GM21737 (cell line): ENCODE data around the gene ARHGAP30.
A peak's percentile ranks its signal among the peaks of the same experiment; 100 is the strongest.
"Not testable (repeated sequence)": the region's sequence is repeated elsewhere in the genome, so short reads cannot be mapped to it uniquely, and the experiment has no call there.

Source experiments
- ATAC-seq: cut with Tn5 transposase; IDR thresholded peaks from one replicate; pipeline ENCODE4 v1.9.1; 2021; ENCODE audit warnings: mild to moderate bottlenecking, moderate library complexity; ENCODE audit not compliant: unreplicated experiment

The ARHGAP30 gene

DNA sequence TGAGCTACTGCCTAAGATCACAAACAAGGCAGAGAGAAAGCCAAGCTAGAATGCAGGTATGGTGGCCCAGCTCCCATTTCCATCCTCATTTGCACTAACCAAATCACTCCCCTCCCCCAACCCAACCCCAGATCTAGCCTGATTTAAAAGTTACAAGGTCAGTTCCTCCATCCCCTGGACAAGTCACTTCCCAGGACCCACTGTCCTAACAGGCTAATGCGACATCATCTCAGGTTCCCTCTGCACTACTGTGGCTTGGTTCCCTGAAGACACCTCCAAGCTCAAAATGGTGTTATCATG is 51.1 kb downstream of the ARHGAP30 start:
- no peak for ATAC-seq

DNA sequence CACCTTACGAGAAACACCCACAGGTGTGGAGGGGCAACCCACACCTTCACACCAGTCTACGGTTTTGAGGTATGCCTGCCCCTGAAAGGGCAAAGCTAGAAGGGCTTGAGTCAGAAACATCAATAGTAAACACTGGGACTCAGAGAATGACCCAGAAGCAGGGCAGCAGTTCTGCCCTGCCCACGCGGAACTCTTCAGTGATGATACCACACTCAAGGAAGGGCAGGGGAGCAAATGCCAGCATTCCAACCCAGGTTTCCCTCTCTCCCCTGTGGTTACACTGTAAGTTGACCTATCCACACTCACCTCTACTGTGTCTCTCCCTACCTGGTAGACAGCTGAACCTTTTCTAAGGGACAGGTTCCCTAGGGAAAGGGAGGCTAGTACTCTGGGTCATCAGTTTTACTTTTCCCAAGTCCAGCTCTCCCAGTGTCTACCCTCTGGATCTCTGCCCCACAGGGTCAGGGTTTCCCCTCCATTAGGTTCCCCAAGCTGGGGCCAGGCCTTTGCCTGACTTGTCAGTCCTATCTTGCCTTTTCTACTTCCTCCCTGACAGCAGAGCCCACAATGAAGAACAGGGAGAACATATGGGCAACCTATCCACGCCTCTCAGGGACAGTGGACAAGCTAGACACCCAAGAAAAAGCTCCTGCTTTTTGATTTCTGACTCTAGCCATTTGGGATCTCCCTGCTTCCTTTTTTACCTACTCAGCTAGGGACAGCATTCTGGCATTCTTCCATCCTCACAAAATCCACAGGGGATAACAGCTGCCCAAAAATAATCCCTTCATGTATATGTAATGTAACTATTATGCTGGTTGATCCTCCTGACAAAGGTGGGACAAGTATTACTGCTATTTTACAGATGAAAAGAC is 51.7 kb downstream of the ARHGAP30 start:
- ATAC-seq: no peak

GRCh38 chr1:161017181-161017580 is 52.5 kb downstream of the ARHGAP30 start:
- ATAC-seq: not testable (repeated sequence)

GRCh38 chr1:161016683-161017082 is 53.0 kb downstream of the ARHGAP30 start:
- ATAC-seq: not testable (repeated sequence)

- ATAC-seq: peak; percentile 90
Observed at GRCh38 chr1:161013488-161014230, 56.0 kb downstream of the ARHGAP30 start.

GRCh38 chr1:161013131-161013487 is 56.6 kb downstream of the ARHGAP30 start:
- ATAC-seq: no peak

GRCh38 chr1:161012420-161012819 is 57.3 kb downstream of the ARHGAP30 start:
- ATAC-seq: no peak

GRCh38 chr1:161009602-161010211 is 60.0 kb downstream of the ARHGAP30 start:
- ATAC-seq: no peak

DNA sequence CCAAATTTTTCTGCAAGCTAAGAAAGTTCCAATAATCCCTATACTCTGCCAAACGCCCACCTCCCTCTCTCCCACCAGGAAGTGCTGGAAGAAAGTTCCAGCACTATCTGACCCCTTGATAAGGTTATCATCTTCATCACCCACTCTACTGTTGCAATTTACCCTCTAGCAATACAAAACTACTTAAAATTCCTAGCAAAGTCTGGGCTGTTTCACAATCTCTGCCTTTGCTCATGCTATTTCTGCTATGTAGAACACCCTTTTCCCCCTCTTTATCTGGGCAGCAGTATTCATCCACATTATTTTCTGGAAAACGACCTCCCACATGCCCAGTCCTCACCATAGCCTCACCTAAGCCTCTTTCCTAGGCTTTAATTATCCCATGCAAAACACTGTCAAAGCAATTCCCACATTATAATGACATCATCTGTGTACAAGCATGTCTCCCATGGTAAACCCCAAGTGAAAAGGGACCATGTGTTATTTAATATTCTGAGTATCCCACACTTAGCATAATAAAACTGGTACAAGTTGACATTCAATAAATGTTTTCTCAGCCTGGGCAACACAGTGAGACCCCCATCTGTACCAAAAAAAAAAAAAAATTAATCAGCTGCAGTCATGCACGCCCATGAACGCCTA is 60.7 kb downstream of the ARHGAP30 start:
- ATAC-seq: no peak

DNA sequence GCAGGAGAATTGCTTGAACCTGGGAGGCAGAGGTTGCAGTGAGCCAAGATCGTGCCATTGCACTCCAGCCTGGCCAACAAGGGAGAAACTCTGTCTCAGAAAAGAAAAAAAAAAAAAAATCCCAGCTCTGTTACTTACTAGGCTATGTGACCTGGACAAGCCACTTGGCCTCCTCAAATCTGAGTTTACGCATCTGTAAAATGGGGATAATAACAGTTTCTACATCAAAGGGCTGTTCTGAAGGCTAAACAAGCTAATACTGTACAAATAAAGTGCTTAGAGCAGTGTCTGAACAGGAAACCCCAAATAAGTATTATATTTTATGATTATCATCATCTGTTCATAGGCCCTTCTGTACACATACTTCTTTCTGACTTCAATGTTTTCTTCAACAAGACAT is 62.3 kb downstream of the ARHGAP30 start:
- no peak for ATAC-seq

GRCh38 chr1:161006563-161006962 is 63.1 kb downstream of the ARHGAP30 start:
- ATAC-seq: no peak

- no peak for ATAC-seq
Observed at GRCh38 chr1:161001525-161001924, 68.2 kb downstream of the ARHGAP30 start.

- no peak for ATAC-seq
Observed at GRCh38 chr1:161000736-161001480, 68.8 kb downstream of the ARHGAP30 start.

- no peak for ATAC-seq
Observed at GRCh38 chr1:160999376-160999775, 70.3 kb downstream of the ARHGAP30 start.

- peak; percentile 61 for ATAC-seq
Observed at GRCh38 chr1:160997323-160998038, 72.2 kb downstream of the ARHGAP30 start.
